ENCODE measurements around the gene CPSF6. TPM values are rescaled to one million over a fixed set of nuclear protein-coding genes. Genes with fewer than 3 reads are reported as not detected.
"Not testable (repeated sequence)": the region's sequence is repeated elsewhere in the genome, so short reads cannot be mapped to it uniquely, and the experiment has no call there.

The CPSF6 gene
- total RNA-seq, 2 donors from 2014 or later = 46.7 to 61.3 TPM

DNA sequence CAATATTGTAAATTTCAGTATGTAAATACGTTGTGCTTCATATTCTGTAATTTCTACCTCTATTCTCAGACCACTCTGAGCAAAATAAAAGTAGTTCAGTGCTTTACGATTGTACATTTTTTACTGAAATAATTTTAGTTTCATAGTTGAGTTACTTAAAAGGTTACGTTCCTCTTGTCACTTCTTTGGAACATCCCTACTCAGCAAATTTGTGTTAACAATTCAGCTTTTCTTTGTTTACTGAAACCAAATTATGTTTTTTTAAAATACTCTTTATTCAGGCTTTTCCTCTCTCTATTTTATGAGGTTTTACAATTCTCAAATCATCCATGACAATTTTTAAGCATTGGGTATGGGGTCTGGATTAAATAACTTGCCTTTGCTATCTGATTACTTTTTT, 25.8 kb downstream of the CPSF6 start:
- Histone ChIP-seq H3K36me3 (peaks cover 11% of the 10 kb centered on the region), H3K9ac (ENCODE audit: low read depth in 2 of 2, low read length in 2 of 2) (no peak overlapping the region)

DNA sequence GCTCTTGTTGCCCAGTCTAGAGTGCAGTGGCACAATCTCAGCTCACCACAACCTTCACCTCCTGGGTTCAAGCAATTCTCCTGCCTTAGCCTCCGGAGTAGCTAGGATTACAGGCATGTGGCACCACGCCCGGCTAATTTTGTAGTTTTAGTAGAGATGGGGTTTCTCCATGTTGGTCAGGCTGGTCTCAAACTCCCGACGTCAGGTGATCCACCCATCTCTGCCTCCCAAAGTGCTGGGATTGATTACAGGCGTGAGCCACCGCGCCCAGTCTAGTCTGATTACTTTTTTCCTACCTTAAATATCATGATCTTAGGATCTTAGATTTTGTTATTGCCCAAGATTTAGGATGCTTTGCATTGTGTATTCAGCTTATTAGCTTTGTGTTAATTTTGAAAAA, 26.3 kb downstream of the CPSF6 start:
- H3K4me1 ChIP-seq; H3K27ac ChIP-seq; H3K36me3 ChIP-seq; H3K27me3 ChIP-seq; H3K4me3 ChIP-seq; DNase-seq; H3K9ac ChIP-seq (ENCODE audit: low read depth in 2 of 2, low read length in 2 of 2); intact Hi-C loops (cut with DNase I); H3K9me3 ChIP-seq: not testable (repeated sequence)

More for the DNA sequence above, 25.8 kb downstream of the CPSF6 start:
- Histone ChIP-seq H3K4me3 (no peak overlapping the region), H3K27me3 (no peaks in the 10 kb centered on the region), H3K9me3 (no peaks in the 10 kb centered on the region), H3K27ac (no peak overlapping the region), H3K4me1 (no peaks in the 10 kb centered on the region)
- intact Hi-C loops (cut with DNase I) = no loop called here
- TF ChIP-seq, protein P1, sequence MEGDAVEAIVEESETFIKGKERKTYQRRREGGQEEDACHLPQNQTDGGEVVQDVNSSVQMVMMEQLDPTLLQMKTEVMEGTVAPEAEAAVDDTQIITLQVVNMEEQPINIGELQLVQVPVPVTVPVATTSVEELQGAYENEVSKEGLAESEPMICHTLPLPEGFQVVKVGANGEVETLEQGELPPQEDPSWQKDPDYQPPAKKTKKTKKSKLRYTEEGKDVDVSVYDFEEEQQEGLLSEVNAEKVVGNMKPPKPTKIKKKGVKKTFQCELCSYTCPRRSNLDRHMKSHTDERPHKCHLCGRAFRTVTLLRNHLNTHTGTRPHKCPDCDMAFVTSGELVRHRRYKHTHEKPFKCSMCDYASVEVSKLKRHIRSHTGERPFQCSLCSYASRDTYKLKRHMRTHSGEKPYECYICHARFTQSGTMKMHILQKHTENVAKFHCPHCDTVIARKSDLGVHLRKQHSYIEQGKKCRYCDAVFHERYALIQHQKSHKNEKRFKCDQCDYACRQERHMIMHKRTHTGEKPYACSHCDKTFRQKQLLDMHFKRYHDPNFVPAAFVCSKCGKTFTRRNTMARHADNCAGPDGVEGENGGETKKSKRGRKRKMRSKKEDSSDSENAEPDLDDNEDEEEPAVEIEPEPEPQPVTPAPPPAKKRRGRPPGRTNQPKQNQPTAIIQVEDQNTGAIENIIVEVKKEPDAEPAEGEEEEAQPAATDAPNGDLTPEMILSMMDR (IDR thresholded peaks at IDR 0.05) = no peak
- DNase-seq = no peak

DNA sequence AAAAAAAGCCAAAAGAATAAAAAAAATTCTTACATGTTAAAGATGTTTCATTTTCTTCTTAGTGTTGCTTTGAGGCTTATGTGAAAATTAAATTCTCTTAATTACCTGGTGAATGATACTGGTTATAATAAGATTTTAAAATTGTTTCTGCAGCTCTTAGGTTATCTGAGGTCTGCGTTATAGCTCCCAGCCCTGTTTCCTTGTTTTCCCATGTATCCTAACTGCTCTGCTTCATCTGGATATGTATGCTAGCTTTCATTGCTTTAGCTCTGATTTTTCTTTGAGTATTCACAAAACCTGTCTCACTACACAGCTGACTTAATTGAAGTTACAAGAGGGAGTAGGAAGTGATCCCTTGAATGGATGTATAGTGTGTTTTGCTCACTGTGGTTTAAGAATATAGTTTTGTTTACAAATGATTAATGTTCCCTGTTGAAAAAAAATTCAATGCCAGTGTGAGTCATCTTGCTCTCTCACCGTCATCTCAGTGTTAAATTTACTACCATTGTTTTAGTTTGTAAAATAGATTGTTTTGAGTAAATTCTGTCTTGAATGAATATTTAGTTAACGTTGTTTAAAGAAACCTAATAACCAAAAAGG, 26.8 kb downstream of the CPSF6 start:
- no peaks in the 10 kb centered on the region for H3K4me1 ChIP-seq
- no peak for DNase-seq
- H3K4me3 ChIP-seq = no peak overlapping the region
- H3K9me3 ChIP-seq = no peaks in the 10 kb centered on the region
- peaks cover 8% of the 10 kb centered on the region for H3K36me3 ChIP-seq
- no peak overlapping the region for H3K27ac ChIP-seq
- intact Hi-C loops (cut with DNase I) = no loop called here
- H3K9ac ChIP-seq (ENCODE audit: low read depth in 2 of 2, low read length in 2 of 2) = no peak overlapping the region
- no peaks in the 10 kb centered on the region for H3K27me3 ChIP-seq
- TF ChIP-seq, protein P1 (IDR thresholded peaks at IDR 0.05) = no peak

DNA sequence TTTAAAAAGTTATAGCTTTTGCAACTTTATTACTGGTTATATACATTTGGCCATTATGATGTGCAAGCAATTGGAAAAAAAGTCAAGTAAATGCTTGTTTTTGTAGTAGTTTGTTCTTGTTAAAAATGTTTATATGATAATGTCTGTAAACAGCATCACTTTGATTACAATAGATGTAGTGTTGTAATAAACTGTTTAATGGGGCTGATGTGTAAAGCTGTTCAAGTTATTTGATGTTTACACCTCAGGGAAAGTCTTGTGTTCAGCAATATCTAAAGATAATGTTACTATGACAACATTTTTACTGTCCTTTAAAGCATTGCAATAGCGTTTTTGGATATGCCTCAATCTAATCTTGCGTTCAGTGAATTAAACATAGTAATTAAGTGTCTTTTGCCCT, 30.4 kb downstream of the CPSF6 start:
- intact Hi-C loops (cut with DNase I) = no loop called here
- Histone ChIP-seq H3K4me3 (no peak overlapping the region), H3K27ac (no peak overlapping the region), H3K4me1 (no peaks in the 10 kb centered on the region), H3K9ac (ENCODE audit: low read depth in 2 of 2, low read length in 2 of 2) (no peak overlapping the region), H3K36me3 (no peaks in the 10 kb centered on the region), H3K9me3 (no peaks in the 10 kb centered on the region), H3K27me3 (no peaks in the 10 kb centered on the region)
- DNase-seq = no peak
- TF ChIP-seq, protein P1 (IDR thresholded peaks at IDR 0.05) = no peak

DNA sequence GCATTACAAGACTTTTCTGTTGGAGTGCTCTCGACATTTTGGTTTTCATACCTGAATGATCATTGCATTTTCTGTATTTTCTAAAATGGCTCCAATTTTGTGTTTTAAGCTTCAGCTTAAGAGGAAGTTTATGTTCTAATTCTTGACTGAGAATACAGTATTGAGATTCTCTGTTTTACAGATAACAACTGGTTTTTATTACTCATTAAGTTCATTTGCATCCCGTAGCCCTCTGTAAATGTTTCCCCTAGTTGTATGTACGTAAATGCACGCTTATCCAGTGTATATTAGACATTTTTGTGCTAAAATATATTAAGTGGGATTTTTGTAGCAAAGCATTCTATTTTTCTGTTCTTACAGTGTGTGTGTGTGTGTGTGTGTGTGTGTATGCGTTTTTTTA, 33.1 kb downstream of the CPSF6 start:
- Histone ChIP-seq H3K27ac (no peak overlapping the region), H3K9me3 (no peaks in the 10 kb centered on the region), H3K4me1 (no peaks in the 10 kb centered on the region), H3K27me3 (no peaks in the 10 kb centered on the region), H3K36me3 (no peaks in the 10 kb centered on the region), H3K9ac (ENCODE audit: low read depth in 2 of 2, low read length in 2 of 2) (no peak overlapping the region), H3K4me3 (no peak overlapping the region)
- intact Hi-C loops (cut with DNase I) = no loop called here
- no peak for DNase-seq
- TF ChIP-seq, protein P1 (IDR thresholded peaks at IDR 0.05) = no peak

DNA sequence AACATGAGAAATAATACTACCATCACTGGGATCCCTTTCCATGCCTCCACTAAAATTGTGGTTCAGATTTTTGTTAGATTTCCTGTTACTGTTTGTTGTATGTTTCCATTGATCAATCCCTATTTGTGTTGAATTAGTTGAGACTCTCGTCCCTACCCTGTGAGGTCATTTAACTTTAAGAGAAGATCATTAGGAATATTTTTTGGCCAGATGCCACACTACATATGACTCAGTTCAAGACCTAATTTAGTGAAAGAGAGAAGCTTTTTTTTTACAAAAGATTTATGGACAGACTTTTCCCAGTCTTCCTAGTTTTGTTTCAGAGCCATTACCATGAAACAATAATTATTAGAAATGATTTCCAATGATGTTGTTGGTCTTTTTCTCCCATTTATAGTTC, 35.5 kb downstream of the CPSF6 start:
- intact Hi-C loops (cut with DNase I) = no loop called here

More for the DNA sequence above, 35.5 kb downstream of the CPSF6 start:
- Histone ChIP-seq H3K27me3 (no peaks in the 10 kb centered on the region), H3K9me3 (no peaks in the 10 kb centered on the region), H3K4me1 (no peaks in the 10 kb centered on the region), H3K36me3 (no peaks in the 10 kb centered on the region), H3K9ac (ENCODE audit: low read depth in 2 of 2, low read length in 2 of 2) (no peak overlapping the region), H3K4me3 (no peak overlapping the region), H3K27ac (no peak overlapping the region)
- DNase-seq = no peak
- TF ChIP-seq, protein P1 (IDR thresholded peaks at IDR 0.05) = no peak
